Measurements from ENCODE around the gene ARHGEF26.

GRCh38 chr3:154132777-154133375 is 11.7 kb downstream of the ARHGEF26 start:
- TF ChIP-seq POLR2A (IDR thresholded peaks at IDR 0.05; ENCODE audit: low read depth, low read length) (no peak), POLR2AphosphoS5 (IDR thresholded peaks at IDR 0.05; ENCODE audit: low read depth, low read length) (no peak), TAF1 (IDR thresholded peaks at IDR 0.05; ENCODE audit: low read depth, low read length) (no peak)
